Measurements from ENCODE around the gene TMEM179. TPM values are rescaled to one million over a fixed set of nuclear protein-coding genes. Genes with fewer than 3 reads are reported as not detected.

Gene TMEM179
- total and polyA plus RNA-seq, 2 of the 8 experiments (the other 6 are each of a cell fraction or from before 2014, with no cell fraction given): 2.9 to 4.0 TPM

DNA sequence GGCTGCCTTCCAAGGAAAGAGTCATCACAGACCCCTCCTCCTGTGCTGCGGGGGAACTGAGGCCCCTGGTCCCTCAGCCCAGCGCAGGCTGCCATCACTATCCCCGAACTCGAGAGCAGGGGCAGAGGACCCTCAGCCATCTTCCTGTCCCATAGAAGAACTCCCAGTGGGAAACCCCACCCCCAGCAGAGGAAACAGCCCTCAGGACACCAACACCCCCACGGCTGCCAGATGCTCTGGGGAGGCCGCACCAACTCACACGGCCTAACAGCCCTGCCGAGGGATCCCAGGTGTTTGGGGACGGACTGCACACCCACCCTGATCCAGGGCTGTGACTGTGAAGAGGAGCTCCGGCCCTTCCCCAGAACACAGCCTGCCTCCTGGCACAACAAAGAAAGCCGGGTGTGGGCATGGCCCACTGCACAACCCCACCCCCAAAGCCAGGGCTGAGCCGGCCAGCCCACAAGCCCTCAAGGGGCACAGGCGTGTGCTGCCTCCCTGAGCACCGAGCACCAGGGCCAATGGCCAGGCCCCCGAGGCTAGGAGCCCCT is 41.3 kb downstream of the TMEM179 start (continued):
- no peak for TF ChIP-seq CREB1 (IDR thresholded peaks at IDR 0.05)
- TF ChIP-seq FOSL1 (IDR thresholded peaks at IDR 0.05; ENCODE audit: insufficient read depth, low read depth, low read length): no peak
- TF ChIP-seq TEAD4 (IDR thresholded peaks at IDR 0.05; ENCODE audit: low read depth, low read length): no peak
- TF ChIP-seq BCL11A (IDR thresholded peaks at IDR 0.05; ENCODE audit: low read depth in 2 of 2, low read length in 2 of 2): no peak
- TF ChIP-seq SP4 (IDR thresholded peaks at IDR 0.05; ENCODE audit: low read length): no peak

Measured in H1 (cell line).